ENCODE measurements around the gene NUDT8.

Gene NUDT8

GRCh38 chr11:67584881-67585873, 44.6 kb downstream of the NUDT8 start:
- no peak for DNase-seq

GRCh38 chr11:67584205-67584880, 45.4 kb downstream of the NUDT8 start:
- peak; percentile 62 for DNase-seq

GRCh38 chr11:67583247-67584204, 46.2 kb downstream of the NUDT8 start, which contains the start of gene GSTP1:
TSS of gene GSTP1 (plus strand) at chr11:67583812. CDS start at chr11:67583844, 32 bp downstream.
- DNase-seq: peak; percentile 82

GRCh38 chr11:67582011-67582410, 47.7 kb downstream of the NUDT8 start:
- DNase-seq: no peak

- no peak for DNase-seq
Measured at GRCh38 chr11:67581469-67581868, 48.3 kb downstream of the NUDT8 start.

GRCh38 chr11:67577951-67578350, 51.8 kb downstream of the NUDT8 start:
- DNase-seq: no peak
